Sigmoid colon (tissue), 7 donors: Measurements from ENCODE around the gene GET4. TPM values are rescaled to one million over a fixed set of nuclear protein-coding genes. Genes with fewer than 3 reads are reported as not detected.
A peak's percentile ranks its signal among the peaks of the same experiment; 100 is the strongest.

Experiments
- DNase-seq: peaks from one replicate; pipeline ENCODE4 v3.0.0-alpha.2; 2019
- H3K27ac ChIP-seq, 4 donors: fragments of 200-600 bp; sonication (generic); one replicate each; pipeline ENCODE4 v1.5.1; 2016 to 2019; ENCODE audit warnings: mild to moderate bottlenecking in 1 of 4
- H3K27me3 ChIP-seq, 3 donors: fragments of 200-600 bp; sonication (generic); one replicate each; pipeline ENCODE4 v1.5.1; 2019; ENCODE audit warnings: mild to moderate bottlenecking in 1 of 3
- H3K36me3 ChIP-seq, 4 donors: fragments of 200-600 bp; sonication (generic); one replicate each; pipeline ENCODE4 v1.5.1; 2016 to 2019
- H3K4me1 ChIP-seq, 4 donors: fragments of 200-600 bp; sonication (generic); one replicate each; pipeline ENCODE4 v1.5.1; 2017 to 2019
- H3K4me3 ChIP-seq, 4 donors: fragments of 200-600 bp; sonication (generic); one replicate each; pipeline ENCODE4 v1.5.1; 2017 to 2019; ENCODE audit warnings: mild to moderate bottlenecking in 2 of 4, moderate library complexity in 1 of 4
- H3K9me3 ChIP-seq, 4 donors: fragments of 200-600 bp in 3 of 4; sonication (generic) in 3 of 4; one replicate each; pipeline versions ENCODE4 v1.5.1 to v1.6.1; 2013 to 2019
- CTCF ChIP-seq, 4 experiments: fragments of 450-650 bp in 3 of 4; fragments of 200-600 bp in 1 of 4; IDR thresholded peaks; one replicate each; pipeline ENCODE4 v1.5.1; 2016 to 2019; ENCODE audit warnings: antibody characterized with exemption in 4 of 4, mild to moderate bottlenecking in 3 of 4, moderate library complexity in 2 of 4
- EP300 ChIP-seq, 4 donors: sonication (generic); formaldehyde crosslinking; IDR thresholded peaks; one replicate each; pipeline ENCODE4 v1.6.1; 2017; ENCODE audit warnings: antibody characterized with exemption in 4 of 4
- POLR2A ChIP-seq, 2 donors: fragments of 450-650 bp; IDR thresholded peaks; one replicate each; pipeline ENCODE4 v1.6.1; 2016; ENCODE audit warnings: antibody characterized with exemption in 2 of 2, mild to moderate bottlenecking in 2 of 2, moderate library complexity in 2 of 2
- POLR2AphosphoS5 ChIP-seq, 4 donors: sonication (generic); formaldehyde crosslinking; IDR thresholded peaks; one replicate each; pipeline ENCODE4 v1.6.1; 2017; ENCODE audit warnings: antibody characterized with exemption in 4 of 4
- WGBS, 2 donors: extraction: QIAGEN DNeasy Blood & Tissue Kit; methylation state at CpG; one replicate each; pipeline ENCODE4 v1.1.7; 2013; 5-methylcytosine and 5-hydroxymethylcytosine counted together
- intact Hi-C: fragments of 100-400 bp; cut with DNase I; formaldehyde crosslinking; loops from one replicate; pipeline ENCODE4 v1.15.1; 2023
- polyA plus RNA-seq, 3 donors: library from polyadenylated mRNA; stranded (reverse); fragments of 200-250 nt; gene quantifications; one replicate each; pipeline ENCODE4 v1.2.3, GENCODE V29; 2013
- total RNA-seq, 4 donors: library from RNA; depleted of rRNA; stranded (reverse); fragments of >200 nt; gene quantifications; one replicate each; pipeline ENCODE4 v1.1.0, GENCODE V29; 2016
- donor health status: healthy with polysubstance abuse.
- donor health status: Bipolar disorder and iron deficiency.
- donor health status: healthy.

GET4 gene
- total and polyA plus RNA-seq, 7 donors: 20.3 to 51.4 (median 27.0) TPM

- Histone ChIP-seq H3K4me1 (peaks cover 0 to 34% (median 23%) of the 10 kb centered on the region in 4 donors), H3K9me3 (no peaks in the 10 kb centered on the region), H3K36me3 (peaks cover 0 to 5% (median 0%) of the 10 kb centered on the region in 4 donors), H3K27me3 (no peaks in the 10 kb centered on the region), H3K27ac (no peak overlapping the region), H3K4me3 (no peak overlapping the region)
- no peak for TF ChIP-seq EP300 (IDR thresholded peaks at IDR 0.05)
- TF ChIP-seq POLR2A (IDR thresholded peaks at IDR 0.05): peak in 1 of 2 donors; percentile 15
- 14 to 67% methylated on average over 40 of the region's 40 CpGs for WGBS, 2 donors
- DNase-seq: peak; percentile 52
- intact Hi-C loops: no loop called here
Measured at GRCh38 chr7:920351-921070, 44.2 kb downstream of the GET4 start.

- TF ChIP-seq POLR2AphosphoS5 (IDR thresholded peaks at IDR 0.05) (no peak), CTCF (IDR thresholded peaks at IDR 0.05) (no peak), POLR2A (IDR thresholded peaks at IDR 0.05) (no peak), EP300 (IDR thresholded peaks at IDR 0.05) (no peak)
- Histone ChIP-seq H3K9me3 (no peaks in the 10 kb centered on the region), H3K27ac (no peak overlapping the region), H3K36me3 (peaks cover 0 to 5% (median 0%) of the 10 kb centered on the region in 4 donors), H3K4me3 (no peak overlapping the region), H3K4me1 (peaks cover 0 to 38% (median 26%) of the 10 kb centered on the region in 4 donors), H3K27me3 (no peaks in the 10 kb centered on the region)
- intact Hi-C loops: no loop called here
- DNase-seq: no peak
- WGBS, 2 donors: 43 to 83% methylated on average over 15 of the region's 15 CpGs
Measured at GRCh38 chr7:921071-921461, 44.7 kb downstream of the GET4 start.

GRCh38 chr7:921581-922333 lies 45.4 kb downstream of the GET4 start:
- Histone ChIP-seq H3K27ac (no peak overlapping the region), H3K4me3 (no peak overlapping the region), H3K36me3 (peaks cover 0 to 5% (median 0%) of the 10 kb centered on the region in 4 donors), H3K27me3 (no peaks in the 10 kb centered on the region), H3K9me3 (no peaks in the 10 kb centered on the region), H3K4me1 (peaks cover 0 to 35% (median 21%) of the 10 kb centered on the region in 4 donors)
- TF ChIP-seq POLR2A (IDR thresholded peaks at IDR 0.05) (no peak), POLR2AphosphoS5 (IDR thresholded peaks at IDR 0.05) (no peak), CTCF (IDR thresholded peaks at IDR 0.05) (no peak), EP300 (IDR thresholded peaks at IDR 0.05) (no peak)
- intact Hi-C loops: no loop called here
- 29 to 60% methylated on average over 36 of the region's 36 CpGs for WGBS, 2 donors
- peak; percentile 66 for DNase-seq

GRCh38 chr7:922334-923107 lies 46.2 kb downstream of the GET4 start:
- Histone ChIP-seq H3K27ac (peak overlapping the region in 3 of 4 donors; percentile 10 to 42 (median 31)), H3K9me3 (no peaks in the 10 kb centered on the region), H3K4me3 (no peak overlapping the region), H3K36me3 (peaks cover 0 to 5% (median 0%) of the 10 kb centered on the region in 4 donors), H3K27me3 (no peaks in the 10 kb centered on the region), H3K4me1 (peaks cover 0 to 36% (median 18%) of the 10 kb centered on the region in 4 donors)
- peak; percentile 60 for DNase-seq
- intact Hi-C loops: no loop called here
- TF ChIP-seq POLR2AphosphoS5 (IDR thresholded peaks at IDR 0.05): no peak
- no peak for TF ChIP-seq POLR2A (IDR thresholded peaks at IDR 0.05)
- TF ChIP-seq EP300 (IDR thresholded peaks at IDR 0.05): no peak
- no peak for TF ChIP-seq CTCF (IDR thresholded peaks at IDR 0.05)
- 21 to 37% methylated on average over 29 of the region's 29 CpGs for WGBS, 2 donors
